Middle frontal gyrus (tissue), 1 donor: Measurements from ENCODE around the gene SETD5.

Experiments
- DNase-seq: peaks from one replicate; pipeline ENCODE4 v3.0.0-alpha.2; 2015; ENCODE audit warnings: low spot score; ENCODE audit errors: extremely low spot score

Gene SETD5

GRCh38 chr3:9397332-9397905 is at the start of gene SETD5:
Gene SETD5, plus strand, starts transcription at chr3:9397615. Its CDS starts 31,324 bp downstream, at chr3:9428939.
- peak; percentile 91 for DNase-seq

GRCh38 chr3:9347887-9348286 is 49.5 kb upstream of the SETD5 start:
- DNase-seq: peak; percentile 37

- no peak for DNase-seq
Measured at GRCh38 chr3:9349321-9350117, 47.9 kb upstream of the SETD5 start.

- DNase-seq: no peak
Measured at GRCh38 chr3:9351709-9352126, 45.7 kb upstream of the SETD5 start.

GRCh38 chr3:9352917-9353752 is 44.3 kb upstream of the SETD5 start:
- DNase-seq: peak; percentile 48

- no peak for DNase-seq
Measured at GRCh38 chr3:9361691-9362388, 35.6 kb upstream of the SETD5 start.

- DNase-seq: peak; percentile 87
Measured at GRCh38 chr3:9362731-9363530, 34.5 kb upstream of the SETD5 start, which contains the start of gene THUMPD3. Gene THUMPD3, plus strand, starts transcription at chr3:9363054. Its CDS starts 2,015 bp downstream, at chr3:9365069.

- DNase-seq: no peak
Measured at GRCh38 chr3:9369508-9369907, 27.9 kb upstream of the SETD5 start.

- DNase-seq: no peak
Measured at GRCh38 chr3:9373465-9373864, 23.9 kb upstream of the SETD5 start.

GRCh38 chr3:9377981-9378380 is 19.4 kb upstream of the SETD5 start:
- no peak for DNase-seq

- no peak for DNase-seq
Measured at GRCh38 chr3:9379327-9379726, 18.1 kb upstream of the SETD5 start.

GRCh38 chr3:9380014-9380413 is 17.4 kb upstream of the SETD5 start:
- DNase-seq: no peak

GRCh38 chr3:9384141-9384828 is 13.1 kb upstream of the SETD5 start:
- no peak for DNase-seq

GRCh38 chr3:9385187-9386077 is 12.0 kb upstream of the SETD5 start:
- DNase-seq: no peak

GRCh38 chr3:9386078-9386459 is 11.3 kb upstream of the SETD5 start:
- no peak for DNase-seq

- DNase-seq: no peak
Measured at GRCh38 chr3:9386501-9387321, 10.7 kb upstream of the SETD5 start.

- DNase-seq: no peak
Measured at GRCh38 chr3:9387322-9387655, 10.1 kb upstream of the SETD5 start.

- DNase-seq: no peak
Measured at GRCh38 chr3:9388142-9388541, 9.3 kb upstream of the SETD5 start.
